Endothelial cell of umbilical vein (primary cell): Measurements from ENCODE around the gene SIN3B. TPM values are rescaled to one million over a fixed set of nuclear protein-coding genes. Genes with fewer than 3 reads are reported as not detected.

Experiments
- BruUV-seq: library from RNA; stranded (reverse); fragments of 400-500 nt; replicated peaks from 2 replicates; lab custom pipeline; 2021; lab: Mats Ljungman, UMichigan
- CTCF ChIA-PET: fragments of 300-600, 350-600 bp; sonication (Branson Sonifier 250); formaldehyde crosslinking; loops from one replicate; lab custom pipeline; 2021; ENCODE audit warnings: antibody characterized with exemption, inconsistent platforms; lab: Charles Lee
- POLR2A ChIA-PET: fragments of 300-600, 350-600 bp; sonication (Branson Sonifier 250); formaldehyde crosslinking; loops from one replicate; lab custom pipeline; 2021; ENCODE audit warnings: antibody characterized with exemption, inconsistent platforms; lab: Charles Lee
- DNase-seq: peaks from one replicate; pipeline ENCODE4 v3.0.0-alpha.2; 2011; ENCODE audit warnings: low read depth, low spot score
- FAIRE-seq: peaks from 2 replicates; lab custom pipeline; 2011; peaks lifted over from hg19 to GRCh38; lab: Jason Lieb, UNC
- H2AFZ ChIP-seq: 2 replicates; pipeline ENCODE4 v1.6.0; 2012; ENCODE audit warnings: low read depth, low read length, control low read depth, inconsistent platforms
- H3K27ac ChIP-seq: 2 replicates; pipeline ENCODE4 v1.5.1; 2011; ENCODE audit warnings: low read depth, mild to moderate bottlenecking, control low read depth, low read length, moderate library complexity; ENCODE audit not compliant: insufficient read depth
- H3K27me3 ChIP-seq, 2 experiments: 2 replicates each; pipeline versions ENCODE4 v1.6.0 to v1.6.1; 2011; ENCODE audit warnings: low read length in 2 of 2, mixed read lengths in 1 of 2; ENCODE audit not compliant: control insufficient read depth in 2 of 2, insufficient read depth in 2 of 2
- H3K36me3 ChIP-seq, 2 experiments: 2 replicates in 1 of 2; 3 replicates in 1 of 2; pipeline ENCODE4 v1.5.1; 2011; ENCODE audit warnings: low read length in 2 of 2, mild to moderate bottlenecking in 1 of 2, moderate library complexity in 1 of 2; ENCODE audit not compliant: control insufficient read depth in 2 of 2, insufficient read depth in 2 of 2; ENCODE audit errors: extremely low read depth in 1 of 2
- H3K4me1 ChIP-seq: 3 replicates; pipeline ENCODE4 v1.5.1; 2011; ENCODE audit warnings: mild to moderate bottlenecking, low read length; ENCODE audit not compliant: control insufficient read depth, insufficient read depth; ENCODE audit errors: extremely low read depth
- H3K4me2 ChIP-seq: 2 replicates; pipeline ENCODE4 v1.6.1; 2011; ENCODE audit warnings: low read length, control low read depth, mixed read lengths; ENCODE audit not compliant: insufficient read depth
- H3K4me3 ChIP-seq, 3 experiments: fragments of 200-600 bp in 1 of 3; sonication (generic), shearing (Covaris generic) in 1 of 3; replicated peaks in 1 of 3; 2 replicates each; pipeline ENCODE4 v1.5.1; 2011 to 2016; ENCODE audit warnings: control low read depth in 3 of 3, low read length in 3 of 3, mild to moderate bottlenecking in 2 of 3, inconsistent platforms in 1 of 3, low read depth in 1 of 3, moderate library complexity in 1 of 3; ENCODE audit not compliant: insufficient read depth in 1 of 3
- H3K79me2 ChIP-seq: 2 replicates; pipeline ENCODE4 v1.6.0; 2012; ENCODE audit warnings: low read length, inconsistent platforms; ENCODE audit not compliant: control insufficient read depth, insufficient read depth
- H3K9ac ChIP-seq: replicated peaks from 2 replicates; pipeline ENCODE3; 2011; ENCODE audit warnings: low read length, control low read depth; ENCODE audit not compliant: insufficient read depth; ENCODE audit errors: extremely low read depth
- H3K9me1 ChIP-seq: replicated peaks from 3 replicates; pipeline ENCODE4 v1.6.0; 2011; ENCODE audit warnings: mild to moderate bottlenecking, low read length; ENCODE audit not compliant: control insufficient read depth, insufficient read depth; ENCODE audit errors: extremely low read depth
- H3K9me3 ChIP-seq: replicated peaks from 2 replicates; pipeline ENCODE4 v1.5.1; 2012; ENCODE audit warnings: low read length, inconsistent platforms; ENCODE audit not compliant: control insufficient read depth, insufficient read depth
- H4K20me1 ChIP-seq: replicated peaks from 2 replicates; pipeline ENCODE3; 2011; ENCODE audit warnings: mild to moderate bottlenecking, low read length; ENCODE audit not compliant: control insufficient read depth, insufficient read depth; ENCODE audit errors: extremely low read depth
- EZH2 ChIP-seq: IDR thresholded peaks from 2 replicates; pipeline ENCODE4 v1.6.1; 2012; ENCODE audit warnings: borderline replicate concordance, low read depth, mild to moderate bottlenecking, moderate library complexity, low read length, inconsistent platforms; ENCODE audit not compliant: severe bottlenecking
- FOS ChIP-seq: IDR thresholded peaks from 2 replicates; pipeline ENCODE4 v1.6.1; 2011; ENCODE audit warnings: mild to moderate bottlenecking, low read length, moderate library complexity, borderline replicate concordance; ENCODE audit not compliant: insufficient read depth
- GATA2 ChIP-seq: IDR thresholded peaks from 2 replicates; pipeline ENCODE4 v1.7.0; 2011; ENCODE audit warnings: low read depth, mild to moderate bottlenecking, moderate library complexity, mixed read lengths, low read length; ENCODE audit not compliant: insufficient read length, insufficient read depth
- JUN ChIP-seq: IDR thresholded peaks from 2 replicates; pipeline ENCODE4 v1.6.1; 2011; ENCODE audit warnings: borderline replicate concordance, low read depth; ENCODE audit not compliant: insufficient read length, insufficient read depth
- MYC ChIP-seq: IDR thresholded peaks from one replicate; pipeline ENCODE4 v1.6.1; 2011; ENCODE audit warnings: mild to moderate bottlenecking, low read depth, low read length
- POLR2A ChIP-seq: IDR thresholded peaks from 2 replicates; pipeline ENCODE4 v1.6.1; 2012; ENCODE audit warnings: low read depth, mild to moderate bottlenecking, control low read depth, low read length
- POLR2AphosphoS5 ChIP-seq: IDR thresholded peaks from 2 replicates; pipeline ENCODE4 v1.6.1; 2012; ENCODE audit warnings: low read depth, mild to moderate bottlenecking, control low read depth, low read length, moderate library complexity; ENCODE audit not compliant: insufficient read depth
- dilution Hi-C: fragments of 300-500 bp; cut with MboI; formaldehyde crosslinking; loops from one replicate; pipeline ENCODE4 v1.15.0; 2019; ENCODE audit warnings: low sequenced_read_pairs; ENCODE audit not compliant: extremely low pct_ligation_motif_present
- intact Hi-C: fragments of 100-400 bp; cut with micrococcal nuclease; formaldehyde crosslinking; loops from one replicate; pipeline ENCODE4 v1.10.0; 2022
- polyA plus RNA-seq, 4 experiments: library from polyadenylated mRNA; depleted of rRNA in 3 of 4; stranded (reverse) in 3 of 4; unstranded in 1 of 4; fragments of >200 nt; gene quantifications; 2 replicates each; pipeline versions ENCODE4 v1.2.1 to v1.2.3, GENCODE V29; 2011 to 2012; ENCODE audit warnings: missing spikeins in 1 of 4
- total RNA-seq: library from RNA; stranded (reverse); gene quantifications from 2 replicates; pipeline ENCODE4 v1.2.3, GENCODE V29; 2021
- TF ChIP-seq, protein P1 (sequence below): IDR thresholded peaks from 2 replicates; pipeline ENCODE4 v1.6.1; 2011; ENCODE audit not compliant: insufficient read depth, insufficient read length
- TF ChIP-seq, protein P2 (sequence below), 2 donors: IDR thresholded peaks; 1 replicate in 1 of 2; 2 replicates in 1 of 2; pipeline ENCODE4 v1.5.1; 2011; ENCODE audit warnings: low read length in 2 of 2, mild to moderate bottlenecking in 2 of 2, moderate library complexity in 2 of 2, control low read depth in 1 of 2, inconsistent platforms in 1 of 2, low read depth in 1 of 2; ENCODE audit not compliant: insufficient read depth in 1 of 2; ENCODE audit errors: extremely low read depth in 1 of 2

The SIN3B gene
- total and polyA plus RNA-seq, 2 donors (not counting 3 experiments of a cell fraction or from before 2014, with no cell fraction given): 46.2 to 75.0 TPM

DNA sequence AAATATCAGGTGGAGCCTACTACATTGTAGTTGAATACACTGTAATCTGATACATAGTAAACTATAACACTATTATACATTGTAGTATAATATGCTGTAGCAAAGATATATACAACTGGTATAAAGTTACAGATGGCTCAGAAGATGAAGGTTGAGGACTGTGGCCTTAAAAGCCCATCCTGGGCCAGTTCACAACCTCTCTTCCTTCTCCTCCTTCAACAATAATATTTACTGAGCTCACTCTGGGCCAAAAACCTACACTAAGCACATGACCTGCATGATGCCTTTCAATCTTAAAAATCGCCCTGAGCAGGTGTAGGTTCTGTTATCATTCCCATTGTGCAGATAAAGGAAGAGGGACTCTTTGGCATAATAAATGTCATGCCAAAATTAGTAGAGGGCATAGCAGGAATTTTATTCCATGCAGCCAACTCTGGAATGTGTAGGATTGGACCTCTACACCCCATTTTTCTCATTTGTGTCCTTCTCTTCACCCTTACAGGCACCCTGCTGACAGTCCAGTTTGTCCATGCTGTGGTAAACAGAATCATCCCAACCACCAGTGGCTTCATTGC is 14.6 kb upstream of the SIN3B start:
- BruUV-seq: no TSS peak
- Histone ChIP-seq H2AFZ (no peak overlapping the region), H3K79me2 (no peaks in the 10 kb centered on the region), H3K9me3 (no peaks in the 10 kb centered on the region), H3K9ac (no peak overlapping the region), H3K27me3 (peaks cover 0 to 6% of the 10 kb centered on the region in 2 experiments), H3K27ac (no peak overlapping the region), H3K4me2 (no peak overlapping the region), H3K4me3 (no peak overlapping the region), H4K20me1 (no peaks in the 10 kb centered on the region), H3K4me1 (no peaks in the 10 kb centered on the region), H3K36me3 (no peaks in the 10 kb centered on the region), H3K9me1 (no peaks in the 10 kb centered on the region)
- ChIA-PET POLR2A (interaction anchor here (0.5 kb wide), 1 partner anchor 47 kb away, joined by 3 read pairs; no protein-coding TSS in a partner anchor), CTCF (no interaction called here)
- dilution Hi-C loops: no loop called here
- no peak for DNase-seq
- intact Hi-C loops: no loop called here
- TF ChIP-seq POLR2AphosphoS5 (no peak), FOS (no peak), EZH2 (no peak), JUN (no peak), MYC (no peak), GATA2 (no peak), POLR2A (no peak)
- TF ChIP-seq, protein P1, sequence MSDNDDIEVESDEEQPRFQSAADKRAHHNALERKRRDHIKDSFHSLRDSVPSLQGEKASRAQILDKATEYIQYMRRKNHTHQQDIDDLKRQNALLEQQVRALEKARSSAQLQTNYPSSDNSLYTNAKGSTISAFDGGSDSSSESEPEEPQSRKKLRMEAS: no peak
- TF ChIP-seq, protein P2, sequence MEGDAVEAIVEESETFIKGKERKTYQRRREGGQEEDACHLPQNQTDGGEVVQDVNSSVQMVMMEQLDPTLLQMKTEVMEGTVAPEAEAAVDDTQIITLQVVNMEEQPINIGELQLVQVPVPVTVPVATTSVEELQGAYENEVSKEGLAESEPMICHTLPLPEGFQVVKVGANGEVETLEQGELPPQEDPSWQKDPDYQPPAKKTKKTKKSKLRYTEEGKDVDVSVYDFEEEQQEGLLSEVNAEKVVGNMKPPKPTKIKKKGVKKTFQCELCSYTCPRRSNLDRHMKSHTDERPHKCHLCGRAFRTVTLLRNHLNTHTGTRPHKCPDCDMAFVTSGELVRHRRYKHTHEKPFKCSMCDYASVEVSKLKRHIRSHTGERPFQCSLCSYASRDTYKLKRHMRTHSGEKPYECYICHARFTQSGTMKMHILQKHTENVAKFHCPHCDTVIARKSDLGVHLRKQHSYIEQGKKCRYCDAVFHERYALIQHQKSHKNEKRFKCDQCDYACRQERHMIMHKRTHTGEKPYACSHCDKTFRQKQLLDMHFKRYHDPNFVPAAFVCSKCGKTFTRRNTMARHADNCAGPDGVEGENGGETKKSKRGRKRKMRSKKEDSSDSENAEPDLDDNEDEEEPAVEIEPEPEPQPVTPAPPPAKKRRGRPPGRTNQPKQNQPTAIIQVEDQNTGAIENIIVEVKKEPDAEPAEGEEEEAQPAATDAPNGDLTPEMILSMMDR (IDR thresholded peaks at IDR 0.05; ENCODE audit: extremely low read depth in 1 of 2, insufficient read depth in 1 of 2, low read depth in 1 of 2, low read length in 2 of 2): no peak
- FAIRE-seq: no peak
